HCT116 (cell line): ENCODE results near the gene TFCP2L1.

Source experiments
- CTCF ChIP-seq, 3 experiments: fragments of 200-600 bp in 1 of 3; sonication (generic) in 1 of 3; IDR thresholded peaks in 2 of 3; conservative IDR thresholded peaks in 1 of 3; 2 replicates each; pipeline ENCODE4 v1.5.1; 2012 to 2017; ENCODE audit warnings: low read depth in 2 of 3, low read length in 2 of 3, antibody characterized with exemption in 1 of 3, borderline replicate concordance in 1 of 3, control low read depth in 1 of 3, mild to moderate bottlenecking in 1 of 3, mixed read lengths in 1 of 3, mixed run types in 1 of 3, moderate library complexity in 1 of 3; ENCODE audit not compliant: insufficient read depth in 1 of 3
- POLR2A ChIP-seq: IDR thresholded peaks from 2 replicates; pipeline ENCODE4 v1.7.0; 2011; ENCODE audit warnings: borderline replicate concordance; ENCODE audit not compliant: insufficient read depth, insufficient read length; ENCODE audit errors: extremely low read depth
- SP1 ChIP-seq: IDR thresholded peaks from 2 replicates; pipeline ENCODE4 v1.6.1; 2012; ENCODE audit warnings: low read depth
- SRF ChIP-seq: IDR thresholded peaks from 2 replicates; pipeline ENCODE4 v1.6.1; 2012; ENCODE audit warnings: low read depth

GRCh38 chr2:121211251-121211650 lies 73.8 kb downstream of the TFCP2L1 start:
- TF ChIP-seq CTCF (IDR thresholded peaks at IDR 0.05 in 2 of 3, conservative IDR thresholded peaks at IDR 0.05 in 1 of 3; ENCODE audit: borderline replicate concordance in 1 of 3, insufficient read depth in 1 of 3, low read depth in 2 of 3, low read length in 2 of 3) (no peak), POLR2A (no peak), SP1 (no peak), SRF (no peak)
